DMS 273 treated with DMSO at 0.1 percent for 48 hours (cell line): ENCODE results near the gene ITPA.
"Not testable (repeated sequence)": the region's sequence is repeated elsewhere in the genome, so short reads cannot be mapped to it uniquely, and the experiment has no call there.

ENCODE experiments used
- DNase-seq: peaks from one replicate; lab custom pipeline; 2025; lab: John Stamatoyannopoulos, UW

The ITPA gene

DNA sequence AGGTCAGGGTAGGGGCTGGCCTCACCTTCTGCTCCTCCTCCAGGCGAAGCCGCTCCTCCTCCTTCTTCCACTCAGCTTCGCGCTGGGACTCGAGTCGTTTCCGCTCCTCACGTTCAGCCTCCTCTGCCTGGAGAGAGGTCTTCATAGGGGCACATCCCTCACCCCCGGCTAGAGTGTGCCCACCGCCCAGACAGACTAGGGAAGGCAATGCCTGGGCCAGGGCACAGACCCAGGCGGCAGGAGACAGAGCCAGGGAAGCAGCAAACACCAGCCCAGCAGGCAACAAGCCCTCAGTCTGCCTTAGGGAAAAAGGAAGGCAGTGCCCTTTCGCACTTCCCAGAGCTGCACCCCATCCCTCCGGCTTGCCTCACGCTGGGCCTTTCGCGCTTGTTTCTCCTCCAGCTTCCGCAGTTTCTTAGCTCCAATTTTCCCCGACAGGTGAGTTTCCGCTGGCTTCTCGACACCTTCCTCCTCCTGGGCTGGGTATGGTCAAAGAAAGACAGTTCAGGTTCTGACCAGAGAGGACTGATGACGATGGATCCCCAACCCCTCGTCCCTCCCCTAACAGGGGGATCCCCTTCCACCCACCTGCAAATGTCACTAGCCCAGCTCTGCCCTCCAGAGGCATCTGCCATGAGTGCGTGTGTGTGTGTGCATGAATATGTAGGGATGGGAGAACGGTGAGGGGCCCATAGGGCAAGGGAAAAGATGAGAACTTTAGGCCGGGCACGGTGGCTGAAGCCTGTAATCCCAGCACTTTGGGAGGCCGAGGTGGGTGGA is 9.1 kb upstream of the ITPA start:
- DNase-seq, result no peak

DNA sequence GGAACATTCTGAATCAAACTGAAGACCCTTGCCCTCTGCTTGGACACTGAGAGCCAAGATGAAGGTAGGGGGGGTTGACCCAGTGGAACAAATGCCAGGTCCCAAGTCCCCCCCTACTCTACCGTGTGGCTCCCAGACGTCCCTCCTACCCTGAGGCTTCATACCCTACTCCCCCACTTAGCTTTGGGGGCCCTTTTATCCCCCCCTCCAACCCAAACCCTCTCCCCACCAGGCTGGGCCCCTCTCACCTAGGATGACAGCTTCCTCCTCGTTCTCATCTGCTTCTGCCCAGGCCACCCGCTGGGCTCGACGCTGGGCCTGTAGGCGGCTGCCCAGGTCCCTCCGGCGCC is 6.4 kb upstream of the ITPA start:
- DNase-seq, result no peak

DNA sequence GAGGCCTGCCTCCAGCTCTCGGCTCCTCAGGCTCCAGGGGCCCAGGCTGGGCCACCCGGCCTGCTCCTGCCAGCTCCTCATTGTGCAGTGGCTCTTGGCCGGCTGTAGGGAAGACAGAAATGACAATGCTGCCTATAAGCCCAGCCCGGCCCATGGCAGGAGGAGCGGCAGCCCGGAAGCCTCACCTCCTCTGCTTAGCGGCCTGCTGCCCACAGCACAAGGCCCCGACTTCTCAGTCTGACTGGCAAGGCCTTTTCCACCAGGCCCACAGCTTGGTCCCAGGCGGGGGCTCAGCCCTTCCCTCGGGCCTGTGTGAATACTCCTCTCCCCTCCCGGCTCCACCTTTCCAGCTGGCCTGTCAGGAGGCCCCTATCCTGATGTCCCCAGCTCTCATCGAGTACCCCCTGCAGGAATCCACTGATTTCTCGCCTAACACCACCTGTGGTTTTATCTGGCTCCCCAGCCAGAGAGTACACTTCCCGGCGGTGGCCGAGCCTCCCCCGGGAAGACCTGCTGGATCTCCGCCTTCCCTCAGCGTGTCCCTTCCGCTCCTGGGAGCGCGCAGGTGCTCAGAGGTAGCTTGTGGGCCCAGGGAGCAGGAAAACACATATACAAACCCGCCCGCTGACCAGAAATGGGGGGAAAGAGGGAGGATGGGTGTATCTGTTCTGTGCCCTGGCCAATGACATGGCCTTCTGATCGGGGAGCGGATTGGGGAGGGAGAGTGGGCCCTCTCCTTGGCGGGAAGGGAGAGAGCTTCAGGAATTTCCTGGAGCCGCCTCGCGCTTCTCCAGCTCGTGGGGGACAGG is 5.8 kb upstream of the ITPA start:
- no peak for DNase-seq

- DNase-seq, result peak; percentile 68
These were observed 5.0 kb upstream of the ITPA start, which contains the start of gene DDRGK1 for GRCh38 chr20:3204124-3204794. DDRGK1 (minus strand) TSS chr20:3204682; CDS start chr20:3204627, 55 bp downstream.

DNA sequence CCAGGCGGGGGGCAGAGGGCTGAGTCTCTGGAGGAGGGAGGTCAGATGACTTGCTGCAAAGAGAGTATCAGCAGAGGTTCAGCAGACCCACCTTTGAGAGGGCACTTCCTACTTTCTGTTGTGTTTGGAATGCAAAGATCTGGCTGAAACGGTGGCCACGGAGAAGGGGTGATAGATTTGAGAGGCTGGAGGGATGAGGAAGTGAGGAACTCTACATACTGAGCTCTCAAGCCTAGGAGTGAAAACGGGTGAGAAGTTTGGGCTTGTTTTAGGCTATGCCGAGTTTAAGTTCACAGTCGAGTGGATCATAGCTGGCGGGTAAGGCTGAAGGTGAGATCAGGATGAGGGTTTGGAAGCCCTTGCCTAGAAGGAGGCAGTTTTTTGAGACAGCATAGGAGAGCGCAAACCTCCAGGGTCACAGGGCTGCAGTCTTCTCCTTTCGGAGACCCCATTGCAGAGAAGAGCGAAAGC is 477 bp upstream of the ITPA start:
- no peak for DNase-seq

- no peak for DNase-seq
These were observed 634 bp downstream of the ITPA start for GRCh38 chr20:3209946-3210317.

GRCh38 chr20:3210346-3210745 is 1.0 kb downstream of the ITPA start:
- no peak for DNase-seq

DNA sequence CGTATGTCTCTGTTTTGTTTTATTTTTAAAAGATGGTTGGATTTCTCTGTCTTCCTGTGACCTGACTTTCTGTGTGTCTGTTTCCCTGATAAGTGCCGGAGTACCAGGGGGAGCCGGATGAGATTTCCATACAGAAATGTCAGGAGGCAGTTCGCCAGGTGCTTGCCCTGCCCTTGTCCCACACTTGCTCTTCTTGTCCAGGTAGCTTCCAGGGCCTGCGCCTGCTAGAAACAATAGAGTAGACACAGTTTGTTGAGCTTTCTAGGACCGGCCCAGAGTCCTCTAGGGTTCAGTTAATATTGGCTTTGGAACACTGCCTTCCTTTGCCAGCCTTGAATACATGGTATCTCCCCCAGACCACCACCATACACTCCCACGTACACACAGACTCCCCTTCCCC is 3.9 kb downstream of the ITPA start:
- no peak for DNase-seq

- not testable (repeated sequence) for DNase-seq
These were observed 6.1 kb downstream of the ITPA start for GRCh38 chr20:3215359-3215917.

- DNase-seq, result no peak
These were observed 9.2 kb downstream of the ITPA start for GRCh38 chr20:3218307-3218988.

DNA sequence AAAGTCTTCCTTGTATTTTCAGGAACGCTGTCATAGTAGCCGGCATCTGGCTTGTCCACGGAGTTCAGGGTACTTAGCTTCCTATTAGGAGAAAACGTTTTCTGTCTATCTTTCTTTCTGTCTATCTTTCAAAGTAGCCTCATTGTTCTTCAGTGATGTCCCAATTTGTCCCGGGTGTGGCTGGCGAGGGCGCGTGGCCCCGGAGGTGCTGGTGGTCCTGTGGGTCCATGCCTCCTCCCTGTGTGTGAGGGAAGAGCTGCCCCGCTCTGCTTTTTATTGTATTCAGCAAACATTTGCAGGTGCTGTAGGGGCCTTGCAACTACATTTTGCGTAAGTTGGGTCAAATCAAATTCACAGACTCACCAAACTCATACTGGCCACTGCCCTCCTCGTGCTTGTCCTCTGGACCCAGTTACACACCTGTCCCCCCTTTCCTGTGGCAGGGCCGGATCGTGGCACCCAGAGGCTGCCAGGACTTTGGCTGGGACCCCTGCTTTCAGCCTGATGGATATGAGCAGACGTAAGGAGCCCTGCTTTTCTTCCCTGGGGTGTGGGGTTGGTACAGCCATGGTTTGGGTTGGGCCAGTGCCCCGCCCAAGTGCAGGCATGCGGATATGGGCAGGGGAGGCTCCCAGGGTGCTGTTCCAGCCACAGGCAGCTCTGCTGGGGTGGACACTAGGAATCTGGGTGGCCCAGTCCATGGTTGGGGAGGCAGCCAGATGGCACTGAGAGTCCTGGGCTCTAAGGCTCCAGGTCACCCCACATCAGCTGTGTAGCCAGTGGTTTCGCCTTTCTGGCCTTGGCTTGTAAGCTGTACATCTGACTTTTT is 12.3 kb downstream of the ITPA start:
- no peak for DNase-seq

- no peak for DNase-seq
These were observed 13.6 kb downstream of the ITPA start for GRCh38 chr20:3222635-3223600.

DNA sequence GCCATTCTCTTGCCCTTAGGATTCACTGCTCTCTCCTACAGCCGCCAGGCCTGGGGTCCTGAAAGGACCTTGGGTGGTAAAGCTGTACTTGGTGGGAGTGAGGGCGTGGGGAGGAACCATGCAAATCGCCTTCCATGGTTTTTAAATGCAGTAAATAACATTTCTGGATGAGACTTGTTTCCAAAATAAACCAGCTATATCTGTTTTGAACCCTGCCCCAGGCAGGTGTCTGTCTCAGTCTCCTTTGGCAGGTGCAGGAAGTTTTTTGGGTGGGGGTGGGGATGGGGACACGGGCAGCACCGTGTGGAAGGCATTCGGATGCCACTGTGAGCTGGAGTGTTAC is 14.3 kb downstream of the ITPA start:
- DNase-seq, result no peak

- no peak for DNase-seq
These were observed 14.8 kb downstream of the ITPA start for GRCh38 chr20:3223994-3224680.

DNA sequence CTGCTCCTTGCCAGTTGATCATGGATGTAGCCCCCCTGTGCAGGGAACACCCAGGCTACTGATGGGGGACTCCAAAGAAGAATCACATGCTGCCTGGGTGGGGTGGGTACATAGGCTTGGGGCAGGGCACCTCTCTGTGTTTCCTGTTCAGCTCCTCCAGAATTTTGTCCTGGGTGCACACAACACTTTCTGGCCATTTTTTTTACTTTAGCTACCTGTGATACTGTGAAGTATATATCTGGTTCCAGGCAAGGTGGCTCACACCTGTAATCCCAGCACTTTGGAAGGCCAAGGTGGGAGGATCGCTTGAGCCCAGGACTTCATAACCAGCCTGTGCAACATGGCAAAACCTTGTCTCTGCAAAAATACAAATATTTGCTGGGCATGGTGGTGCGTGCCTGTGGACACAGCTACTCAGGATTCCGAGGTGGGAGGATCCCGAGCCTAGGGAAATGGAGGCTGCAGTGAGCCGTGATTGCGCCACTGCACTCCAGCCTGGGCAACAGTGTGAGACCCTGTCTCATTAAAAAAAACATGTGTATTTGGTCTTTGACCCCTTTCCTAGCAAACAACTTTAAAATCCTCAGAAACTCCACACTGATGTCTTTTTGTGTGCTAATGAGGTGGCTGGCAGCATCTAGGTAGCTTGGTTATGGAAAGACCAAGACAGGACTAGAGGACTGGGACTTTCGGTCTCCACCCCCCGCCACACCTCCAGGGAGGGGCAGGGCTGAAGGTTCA is 15.6 kb downstream of the ITPA start:
- DNase-seq, result no peak

DNA sequence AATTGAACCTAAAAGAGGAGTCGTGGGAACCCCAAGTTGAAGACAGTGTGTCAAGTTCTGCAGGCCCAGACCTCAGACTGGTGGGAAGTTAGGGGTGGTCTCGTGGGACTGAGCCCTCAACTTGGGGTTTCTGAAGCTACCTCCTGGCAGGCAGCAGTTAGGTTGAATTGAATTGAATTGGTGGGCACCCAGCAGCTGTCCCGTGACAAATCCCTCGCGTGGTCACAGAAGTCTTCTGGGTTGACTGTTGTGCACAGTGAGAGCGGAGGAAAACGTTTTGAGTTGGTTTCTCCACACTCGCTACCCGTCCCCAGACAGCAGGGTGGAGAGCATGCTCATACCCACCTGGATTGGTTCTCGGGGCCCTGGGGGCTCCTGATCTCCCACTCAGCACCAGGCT is 16.8 kb downstream of the ITPA start:
- DNase-seq, result no peak

DNA sequence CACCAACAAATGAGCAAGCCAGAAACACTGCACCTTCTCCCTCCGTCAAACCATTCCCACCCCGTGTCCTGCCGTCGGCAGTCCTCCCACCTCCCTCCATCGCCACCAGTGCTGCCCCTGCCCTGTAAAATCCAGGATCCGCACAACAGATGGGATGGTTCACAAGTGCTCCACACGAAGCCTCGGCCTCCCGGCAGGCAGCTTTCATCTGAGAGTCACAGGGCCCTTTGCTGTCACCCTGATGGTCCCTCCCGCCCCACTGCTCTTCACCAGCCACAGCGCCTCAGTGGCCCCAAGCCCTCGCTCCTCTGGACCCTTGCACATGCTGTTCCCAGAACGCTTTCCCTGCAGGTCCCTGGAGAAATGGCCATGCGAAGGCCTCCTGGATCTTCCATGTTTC is 17.6 kb downstream of the ITPA start:
- DNase-seq, result no peak

GRCh38 chr20:3227506-3227905 is 18.2 kb downstream of the ITPA start:
- DNase-seq, result no peak
